WERI-Rb-1 (cell line): ENCODE measurements around the gene C2orf68.
A peak's percentile ranks its signal among the peaks of the same experiment; 100 is the strongest.
"Not testable (repeated sequence)": the region's sequence is repeated elsewhere in the genome, so short reads cannot be mapped to it uniquely, and the experiment has no call there.

Experiments used
- DNase-seq: peaks from one replicate; pipeline ENCODE4 v3.0.0-alpha.2; 2020
- H3K27ac ChIP-seq: fragments of 250-450 bp; sonication (Bioruptor Pico); 2 replicates; pipeline ENCODE4 v1.5.1; 2020; ENCODE audit warnings: mild to moderate bottlenecking, moderate library complexity
- H3K27me3 ChIP-seq: fragments of 250-450 bp; sonication (Bioruptor Pico); 2 replicates; pipeline ENCODE4 v1.5.1; 2021; ENCODE audit warnings: mild to moderate bottlenecking, low read depth, moderate library complexity; ENCODE audit not compliant: insufficient read depth, severe bottlenecking
- H3K36me3 ChIP-seq: fragments of 250-450 bp; sonication (Bioruptor Pico); 2 replicates; pipeline ENCODE4 v1.5.1; 2020; ENCODE audit warnings: mild to moderate bottlenecking, moderate library complexity
- H3K4me3 ChIP-seq: 2 replicates; pipeline ENCODE4 v1.5.1; 2011; ENCODE audit warnings: low read depth, mild to moderate bottlenecking, control low read depth, low read length
- H3K9me3 ChIP-seq: fragments of 250-450 bp; sonication (Bioruptor Pico); 2 replicates; pipeline ENCODE4 v1.5.1; 2021; ENCODE audit warnings: mild to moderate bottlenecking, moderate library complexity; ENCODE audit not compliant: severe bottlenecking
- TF ChIP-seq, protein P1 (sequence below): IDR thresholded peaks from 2 replicates; pipeline ENCODE4 v1.5.1; 2011; ENCODE audit warnings: low read depth, mild to moderate bottlenecking, control low read depth, inconsistent platforms, low read length

The C2orf68 gene

GRCh38 chr2:85564144-85564563, 47.7 kb downstream of the C2orf68 start:
- DNase-seq = no peak
- Histone ChIP-seq H3K27ac (no peak overlapping the region), H3K9me3 (no peaks in the 10 kb centered on the region), H3K36me3 (peaks cover 3% of the 10 kb centered on the region), H3K4me3 (no peak overlapping the region), H3K27me3 (no peaks in the 10 kb centered on the region)
- TF ChIP-seq, protein P1, sequence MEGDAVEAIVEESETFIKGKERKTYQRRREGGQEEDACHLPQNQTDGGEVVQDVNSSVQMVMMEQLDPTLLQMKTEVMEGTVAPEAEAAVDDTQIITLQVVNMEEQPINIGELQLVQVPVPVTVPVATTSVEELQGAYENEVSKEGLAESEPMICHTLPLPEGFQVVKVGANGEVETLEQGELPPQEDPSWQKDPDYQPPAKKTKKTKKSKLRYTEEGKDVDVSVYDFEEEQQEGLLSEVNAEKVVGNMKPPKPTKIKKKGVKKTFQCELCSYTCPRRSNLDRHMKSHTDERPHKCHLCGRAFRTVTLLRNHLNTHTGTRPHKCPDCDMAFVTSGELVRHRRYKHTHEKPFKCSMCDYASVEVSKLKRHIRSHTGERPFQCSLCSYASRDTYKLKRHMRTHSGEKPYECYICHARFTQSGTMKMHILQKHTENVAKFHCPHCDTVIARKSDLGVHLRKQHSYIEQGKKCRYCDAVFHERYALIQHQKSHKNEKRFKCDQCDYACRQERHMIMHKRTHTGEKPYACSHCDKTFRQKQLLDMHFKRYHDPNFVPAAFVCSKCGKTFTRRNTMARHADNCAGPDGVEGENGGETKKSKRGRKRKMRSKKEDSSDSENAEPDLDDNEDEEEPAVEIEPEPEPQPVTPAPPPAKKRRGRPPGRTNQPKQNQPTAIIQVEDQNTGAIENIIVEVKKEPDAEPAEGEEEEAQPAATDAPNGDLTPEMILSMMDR = no peak

DNA sequence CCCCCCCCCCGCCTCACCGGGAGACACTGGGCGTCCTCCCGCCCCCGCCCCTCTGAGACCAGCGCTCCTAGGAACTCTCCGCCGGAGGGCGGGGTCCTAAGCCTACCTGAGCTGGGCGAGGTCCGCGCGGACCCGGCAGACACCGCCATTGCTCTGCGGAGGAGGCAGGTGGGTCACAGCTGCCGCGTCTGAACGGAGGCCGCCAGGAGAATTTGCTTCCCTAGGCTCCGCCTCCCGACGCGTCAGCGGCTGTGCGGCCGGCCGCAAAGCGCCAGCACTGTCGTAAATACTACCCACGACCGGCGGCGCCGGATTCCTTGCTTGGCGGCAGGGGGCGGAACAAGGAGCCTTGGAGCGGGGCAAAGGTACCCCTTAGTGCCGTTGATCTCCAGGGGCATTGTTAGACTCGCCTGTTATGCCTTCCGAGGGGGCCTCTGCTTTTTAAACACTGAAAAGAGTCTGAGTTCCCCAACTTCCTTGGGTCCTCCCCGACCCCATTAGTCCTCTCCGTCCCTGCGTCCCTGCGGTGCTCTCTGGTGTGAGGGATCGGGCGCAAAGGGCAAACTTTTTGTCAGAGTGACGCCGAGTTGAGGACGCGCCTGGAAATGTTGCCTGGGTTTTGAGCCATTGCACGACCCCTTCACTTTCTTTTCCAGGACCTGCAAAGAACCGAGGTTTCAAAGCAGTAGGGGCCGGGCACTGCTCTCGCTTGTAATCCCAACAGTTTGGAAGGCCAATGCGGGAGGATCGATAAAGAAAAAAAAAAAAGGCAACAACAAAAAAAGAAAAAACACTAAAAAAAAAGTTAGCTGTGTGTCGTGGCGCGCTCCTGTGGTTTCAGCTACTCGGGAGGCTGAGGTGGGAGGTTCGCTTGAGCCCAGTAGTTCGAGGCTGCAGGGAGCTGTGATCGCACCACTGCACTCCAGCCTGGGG, 50.3 kb downstream of the C2orf68 start, which contains the start of gene GGCX:
Gene GGCX (minus strand): TSS at position 214 of the 933 bp plus-strand sequence. CDS start 65 bp downstream, at position 149.
- TF ChIP-seq, protein P1 = no peak
- peak within 1 kb of the TSS; percentile 92 for H3K27ac ChIP-seq
- peak; percentile 96 for DNase-seq
- H3K27me3 ChIP-seq = no peaks in the 10 kb centered on the region
- H3K36me3 ChIP-seq = peaks cover 18% of the 10 kb centered on the region
- peak within 1 kb of the TSS; percentile 98 for H3K4me3 ChIP-seq
- no peaks in the 10 kb centered on the region for H3K9me3 ChIP-seq

DNA sequence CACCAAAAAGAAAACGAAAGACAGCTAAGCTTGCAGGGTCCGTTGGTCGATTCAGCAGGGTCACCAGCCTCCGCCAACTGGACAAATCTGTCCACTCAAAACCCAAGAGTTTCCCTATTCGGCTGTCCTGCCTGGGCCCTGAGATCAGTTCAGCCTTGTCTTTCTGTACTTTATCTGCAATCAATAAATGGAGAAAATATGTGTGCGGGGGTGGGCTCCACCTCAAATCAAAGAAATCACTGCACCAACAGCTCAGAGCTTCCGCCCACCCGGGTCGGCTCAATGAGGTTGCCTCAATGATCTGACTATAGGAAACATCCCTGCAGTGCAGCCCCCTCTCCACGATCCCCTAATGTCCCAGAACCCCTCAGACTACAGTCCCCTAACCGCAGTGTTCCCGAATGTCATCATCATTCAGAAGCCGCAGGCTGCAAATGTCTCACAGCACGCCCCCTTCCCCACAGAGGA, 51.0 kb downstream of the C2orf68 start:
- no peaks in the 10 kb centered on the region for H3K9me3 ChIP-seq
- DNase-seq = no peak
- H3K27ac ChIP-seq = peak overlapping the region; percentile 92
- TF ChIP-seq, protein P1 = no peak
- peaks cover 18% of the 10 kb centered on the region for H3K36me3 ChIP-seq
- H3K27me3 ChIP-seq = no peaks in the 10 kb centered on the region
- H3K4me3 ChIP-seq = peak overlapping the region; percentile 98

- H3K27me3 ChIP-seq, H3K9me3 ChIP-seq, DNase-seq, H3K27ac ChIP-seq: not testable (repeated sequence)
- Histone ChIP-seq H3K36me3 (peaks cover 19% of the 10 kb centered on the region), H3K4me3 (peak overlapping the region; percentile 98)
Measured at GRCh38 chr2:85560403-85560726, 51.5 kb downstream of the C2orf68 start.

- H3K36me3 ChIP-seq = peaks cover 33% of the 10 kb centered on the region
- TF ChIP-seq, protein P1 = no peak
Measured at GRCh38 chr2:85558160-85558559, 53.7 kb downstream of the C2orf68 start.

DNA sequence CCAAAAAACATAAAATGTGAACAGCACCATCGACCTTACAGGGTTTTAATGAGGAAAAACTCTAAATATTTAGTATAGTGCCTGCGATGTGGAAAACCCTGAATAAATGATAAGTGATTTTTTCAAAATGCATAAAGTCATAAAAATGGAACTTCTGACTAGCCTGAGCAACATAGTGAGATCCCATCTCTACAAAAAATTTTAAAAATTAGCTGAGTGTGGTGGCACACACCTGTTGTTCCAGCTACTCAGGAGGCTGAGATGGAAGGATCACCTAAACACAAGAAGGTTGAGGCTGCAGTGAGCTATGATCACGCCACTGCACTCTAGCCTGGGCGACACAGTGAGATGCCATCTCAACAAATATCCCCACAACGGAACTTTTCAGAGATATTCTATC, 54.7 kb downstream of the C2orf68 start:
- TF ChIP-seq, protein P1 = no peak

More at GRCh38 chr2:85558160-85558559, 53.7 kb downstream of the C2orf68 start:
- DNase-seq = no peak
- no peak overlapping the region for H3K27ac ChIP-seq
- no peak overlapping the region for H3K4me3 ChIP-seq
- H3K9me3 ChIP-seq = no peaks in the 10 kb centered on the region
- no peaks in the 10 kb centered on the region for H3K27me3 ChIP-seq

More for the DNA sequence above, 54.7 kb downstream of the C2orf68 start:
- Histone ChIP-seq H3K9me3 (no peaks in the 10 kb centered on the region), H3K4me3 (no peak overlapping the region), H3K27me3 (no peaks in the 10 kb centered on the region), H3K27ac (no peak overlapping the region), H3K36me3 (peaks cover 40% of the 10 kb centered on the region)
- no peak for DNase-seq
